NCI-H1930 (cell line): ENCODE data around the gene RSAD1.

Experiments used
- DNase-seq, 2 experiments: peaks; one replicate each; lab custom pipeline; 2025; lab: John Stamatoyannopoulos, UW

The RSAD1 gene

GRCh38 chr17:50519141-50519834, 40.6 kb downstream of the RSAD1 start:
- DNase-seq = no peak

DNA sequence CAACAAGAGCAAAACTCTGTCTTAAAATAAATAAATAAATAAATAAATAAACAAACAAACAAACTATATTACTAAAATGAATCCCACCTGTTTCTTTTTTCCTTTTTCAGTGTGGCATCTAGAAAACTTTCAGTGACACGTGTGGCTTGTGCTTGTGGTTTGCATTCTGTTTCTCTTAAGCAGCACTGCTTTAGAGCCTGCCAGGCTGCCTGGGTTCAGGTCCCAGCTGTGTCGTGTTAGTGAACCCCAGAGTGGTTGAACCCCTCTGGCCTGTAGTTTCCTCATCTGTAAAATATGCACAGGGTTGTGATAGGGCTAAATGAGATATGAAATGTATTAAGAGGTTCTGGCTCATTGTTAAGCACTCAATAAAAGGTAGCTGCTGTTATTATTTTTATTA, 41.8 kb downstream of the RSAD1 start:
- no peak for DNase-seq

GRCh38 chr17:50521514-50521913, 42.9 kb downstream of the RSAD1 start:
- DNase-seq = no peak

DNA sequence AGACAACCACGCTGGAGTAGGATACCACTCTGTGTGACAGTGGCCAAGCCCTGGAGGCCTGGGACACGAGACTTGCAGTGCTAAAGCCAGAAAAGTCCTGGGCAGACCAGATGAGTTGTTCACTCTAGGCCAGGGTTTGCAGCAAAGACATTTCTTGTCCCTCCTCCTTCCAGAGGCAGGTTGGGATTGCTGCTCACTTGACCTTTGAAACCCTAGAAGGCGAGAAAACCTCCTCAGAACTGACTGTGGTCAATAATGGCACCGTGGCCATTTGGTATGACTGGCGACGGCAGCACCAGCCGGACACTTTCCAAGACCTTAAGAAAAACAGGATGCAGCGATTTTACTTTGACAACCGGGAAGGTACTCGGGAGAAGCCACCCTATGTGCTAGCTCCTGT, 44.1 kb downstream of the RSAD1 start:
- no peak for DNase-seq

GRCh38 chr17:50523208-50523607, 44.5 kb downstream of the RSAD1 start:
- no peak for DNase-seq

DNA sequence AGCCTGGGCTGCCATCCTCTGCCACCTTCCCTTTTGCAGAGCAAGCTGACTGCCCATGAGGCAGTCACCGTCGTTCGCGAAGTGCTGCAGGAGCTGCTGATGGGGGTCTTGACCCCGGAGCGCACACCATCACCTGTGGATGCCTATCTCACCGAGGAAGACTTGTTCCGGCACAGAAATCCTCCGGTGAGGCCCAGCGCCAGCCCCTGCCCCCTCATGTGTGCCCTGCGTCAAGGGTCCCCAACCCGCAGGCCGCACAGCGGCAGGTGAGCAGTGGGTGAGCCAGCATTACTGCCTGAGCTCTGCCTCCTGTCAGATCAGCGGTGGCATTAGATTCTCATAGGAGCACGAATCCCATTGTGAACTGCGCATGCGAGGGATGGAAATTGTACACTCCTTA, 46.2 kb downstream of the RSAD1 start:
- DNase-seq = no peak

GRCh38 chr17:50527155-50527762, 48.6 kb downstream of the RSAD1 start:
- DNase-seq = no peak

DNA sequence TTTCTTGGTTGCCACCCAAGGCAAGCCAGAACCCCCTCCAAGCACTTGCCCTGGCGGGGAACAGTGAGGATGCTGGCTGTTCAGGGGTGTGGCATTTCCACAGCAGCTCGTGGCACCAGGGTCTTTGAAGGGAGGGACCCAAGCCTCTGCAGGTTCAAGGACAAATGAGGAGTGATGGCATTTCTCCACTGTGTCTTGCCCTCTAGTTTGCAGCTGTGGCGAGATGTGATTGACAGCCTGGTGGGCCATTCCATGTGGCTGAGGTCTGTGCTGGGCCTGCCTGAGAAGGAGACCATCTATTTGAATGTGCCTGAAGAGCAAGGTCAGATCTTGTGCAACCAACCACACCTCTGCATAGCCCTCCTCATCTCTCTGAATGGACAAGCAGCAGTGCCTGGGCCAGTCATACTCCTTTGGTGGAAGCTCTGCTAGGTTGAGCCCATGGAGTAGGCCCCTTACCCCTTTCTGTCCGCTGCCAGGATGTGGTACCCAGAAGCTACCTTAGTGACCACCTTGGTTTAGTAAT, 49.4 kb downstream of the RSAD1 start:
- DNase-seq = no peak

DNA sequence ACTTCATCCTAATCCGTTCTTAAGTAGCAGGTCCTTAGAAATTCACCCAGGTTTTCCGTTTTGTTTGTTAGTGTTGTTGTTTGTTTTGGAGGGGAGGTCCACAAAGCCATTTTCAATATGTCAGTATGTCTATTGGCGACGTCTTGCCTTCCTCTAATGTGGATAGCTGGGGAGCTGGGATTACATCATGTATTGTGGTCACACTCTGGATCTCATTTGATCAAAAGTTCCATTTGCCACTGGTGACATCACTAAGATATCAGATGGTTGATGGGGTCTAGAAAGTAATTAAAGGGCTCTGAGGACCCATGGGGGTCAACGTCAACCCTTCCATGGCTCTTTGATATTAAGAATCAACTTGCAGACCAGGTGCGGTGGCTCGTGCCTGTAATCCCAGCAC, 51.2 kb downstream of the RSAD1 start:
- no peak for DNase-seq

- no peak for DNase-seq
These were observed 52.9 kb downstream of the RSAD1 start for GRCh38 chr17:50531428-50532025.

GRCh38 chr17:50532452-50533024, 53.9 kb downstream of the RSAD1 start, which contains the start of gene EPN3:
EPN3 (plus strand) TSS chr17:50532735; CDS start chr17:50536557, 3,822 bp downstream.
- DNase-seq = no peak

- no peak for DNase-seq
These were observed 54.5 kb downstream of the RSAD1 start for GRCh38 chr17:50533185-50533584.

- DNase-seq = no peak
These were observed 55.1 kb downstream of the RSAD1 start for GRCh38 chr17:50533720-50534148.

GRCh38 chr17:50534222-50534978, 55.7 kb downstream of the RSAD1 start:
- DNase-seq = no peak

GRCh38 chr17:50534979-50535326, 56.3 kb downstream of the RSAD1 start:
- DNase-seq = no peak

DNA sequence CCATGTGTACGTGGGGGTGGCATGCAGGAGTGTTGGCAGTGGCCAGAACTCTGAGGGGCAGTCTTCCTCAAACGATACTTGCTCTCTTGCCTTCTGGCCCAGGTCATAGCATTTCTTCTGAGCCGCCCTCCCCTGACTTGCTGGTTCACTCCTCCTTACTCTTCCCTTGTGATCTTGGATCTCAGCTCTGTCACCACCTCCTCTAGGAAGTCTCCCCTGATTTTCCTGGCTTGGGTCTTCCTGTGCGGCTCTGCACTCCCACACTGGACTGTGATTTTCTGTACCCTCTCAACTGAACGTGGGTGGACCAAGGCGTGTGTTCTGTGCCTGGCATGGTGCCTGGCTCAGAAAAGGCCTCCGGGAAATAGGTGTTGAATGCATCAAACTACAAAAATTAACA, 56.7 kb downstream of the RSAD1 start:
- DNase-seq = no peak
